ENCODE data around the gene NRF1. TPM values are rescaled to one million over a fixed set of nuclear protein-coding genes. Genes with fewer than 3 reads are reported as not detected.

Gene NRF1
- total and polyA plus RNA-seq, 2 of the 8 experiments (the other 6 are each of a cell fraction or from before 2014, with no cell fraction given): 18.2 to 21.4 TPM

GRCh38 chr7:129569326-129569725, 42.2 kb upstream of the NRF1 start:
- FAIRE-seq (no peak), DNase-seq (ENCODE audit: low read depth in 1 of 2, low spot score in 2 of 2) (no peak)
- Histone ChIP-seq H2BK15ac (ENCODE audit: low read length) (no peak overlapping the region), H3K14ac (ENCODE audit: insufficient read length) (no peak overlapping the region), H3K9me3 (ENCODE audit: insufficient read depth in 2 of 2, low read depth in 1 of 2, low read length in 1 of 2) (peaks cover 0 to 3% of the 10 kb centered on the region in 2 experiments; a peak in 1 of 4 replicates), H3K18ac (ENCODE audit: extremely low read depth, low read length) (no peak overlapping the region; the same call in 1 of the 2 replicates), H3K23ac (ENCODE audit: insufficient read length) (no peak overlapping the region), H3K9ac (replicated peaks in 1 of 4; ENCODE audit: extremely low read depth in 1 of 4, low read depth in 3 of 4, low read length in 3 of 4) (no peak overlapping the region), H3K36me3 (ENCODE audit: control insufficient read depth in 2 of 4, insufficient read depth in 4 of 4, low read length in 3 of 4) (no peaks in the 10 kb centered on the region), H2BK5ac (ENCODE audit: low read depth, low read length) (no peak overlapping the region), H2BK120ac (replicated peaks; ENCODE audit: low read depth, low read length) (no peak overlapping the region), H2BK20ac (ENCODE audit: low read length) (no peak overlapping the region), H2BK12ac (ENCODE audit: low read depth, low read length) (no peak overlapping the region), H3K4me1 (replicated peaks in 1 of 4; ENCODE audit: control insufficient read depth in 3 of 4, insufficient read depth in 4 of 4, low read length in 3 of 4) (no peaks in the 10 kb centered on the region), H3K4ac (replicated peaks; ENCODE audit: insufficient read length, low read depth, low read length) (no peak overlapping the region), H4K5ac (ENCODE audit: insufficient read length, low read depth, low read length) (no peak overlapping the region), H3K27me3 (replicated peaks in 1 of 4; ENCODE audit: control insufficient read depth in 3 of 4, extremely low read depth in 1 of 4, insufficient read depth in 3 of 4, low read length in 3 of 4) (no peaks in the 10 kb centered on the region), H4K8ac (ENCODE audit: extremely low read depth, insufficient read depth, low read length) (no peak overlapping the region), H4K91ac (replicated peaks; ENCODE audit: insufficient read length, low read length) (no peak overlapping the region), H3K56ac (replicated peaks; ENCODE audit: insufficient read length, low read depth, low read length) (no peak overlapping the region), H3K23me2 (ENCODE audit: low read depth, low read length) (no peaks in the 10 kb centered on the region), H3K79me1 (ENCODE audit: low read depth, low read length) (no peaks in the 10 kb centered on the region), H3K4me2 (ENCODE audit: insufficient read depth in 1 of 2, low read depth in 2 of 2, low read length in 2 of 2) (no peak overlapping the region), H3K4me3 (ENCODE audit: extremely low read depth in 1 of 4, insufficient read depth in 2 of 4, low read depth in 3 of 4, low read length in 4 of 4) (no peak overlapping the region), H3K27ac (ENCODE audit: low read depth, low read length) (no peak overlapping the region), H4K20me1 (replicated peaks in 1 of 2; ENCODE audit: control insufficient read depth in 1 of 2, insufficient read depth in 2 of 2, low read length in 2 of 2) (no peaks in the 10 kb centered on the region), H3K79me2 (ENCODE audit: control insufficient read depth in 1 of 2, insufficient read depth in 2 of 2, low read length in 2 of 2) (no peaks in the 10 kb centered on the region), H2AK5ac (ENCODE audit: low read depth, low read length) (no peak overlapping the region), H2AFZ (ENCODE audit: low read length) (no peak overlapping the region)
- TF ChIP-seq CTBP2 (IDR thresholded peaks at IDR 0.05; ENCODE audit: borderline replicate concordance, insufficient read depth, insufficient read length, low read length): no peak
- no peak for TF ChIP-seq E2F6 (IDR thresholded peaks at IDR 0.05)
- no peak for TF ChIP-seq NRF1 (IDR thresholded peaks at IDR 0.05; ENCODE audit: low read depth, low read length)
- no peak for TF ChIP-seq TAF7 (optimal IDR thresholded peaks at IDR 0.05; ENCODE audit: borderline replicate concordance, low read depth, low read length)
- TF ChIP-seq JUN (IDR thresholded peaks at IDR 0.05; ENCODE audit: low read depth, low read length): no peak
- no peak for TF ChIP-seq ATF2 (IDR thresholded peaks at IDR 0.05; ENCODE audit: low read length)
- TF ChIP-seq RXRA (IDR thresholded peaks at IDR 0.05; ENCODE audit: insufficient read depth, low read depth, low read length): no peak
- ChIA-PET POLR2A (ENCODE audit: partially characterized antibody) (interaction anchor here (0.8 kb wide), 1 partner anchor 29 kb away, joined by 7 read pairs; no protein-coding TSS in a partner anchor), CTCF (ENCODE audit: partially characterized antibody) (interaction anchor here (0.6 to 0.7 kb wide), 2 partner anchors 11 to 22 kb away, joined by 3 to 4 read pairs; no protein-coding TSS in a partner anchor)
- 94% methylated on average over 2 of the region's 4 CpGs; no CpG with 5 or more reads in 1 of the 2 experiments for WGBS, 2 experiments (ENCODE audit: extremely low coverage in 1 of 2, insufficient coverage in 1 of 2, insufficient read length in 1 of 2, insufficient replicate concordance in 2 of 2, low coverage in 1 of 2, low lambda C conversion rate in 2 of 2, missing lambda C conversion rate in 1 of 2)
